ELR (cell line): ENCODE results near the gene HIRIP3.
"Not testable (repeated sequence)": the region's sequence is repeated elsewhere in the genome, so short reads cannot be mapped to it uniquely, and the experiment has no call there.

Experiments used
- DNase-seq: peaks from one replicate; pipeline ENCODE4 v3.0.0-alpha.2; 2015; ENCODE audit warnings: low read depth

HIRIP3 gene, protein sequence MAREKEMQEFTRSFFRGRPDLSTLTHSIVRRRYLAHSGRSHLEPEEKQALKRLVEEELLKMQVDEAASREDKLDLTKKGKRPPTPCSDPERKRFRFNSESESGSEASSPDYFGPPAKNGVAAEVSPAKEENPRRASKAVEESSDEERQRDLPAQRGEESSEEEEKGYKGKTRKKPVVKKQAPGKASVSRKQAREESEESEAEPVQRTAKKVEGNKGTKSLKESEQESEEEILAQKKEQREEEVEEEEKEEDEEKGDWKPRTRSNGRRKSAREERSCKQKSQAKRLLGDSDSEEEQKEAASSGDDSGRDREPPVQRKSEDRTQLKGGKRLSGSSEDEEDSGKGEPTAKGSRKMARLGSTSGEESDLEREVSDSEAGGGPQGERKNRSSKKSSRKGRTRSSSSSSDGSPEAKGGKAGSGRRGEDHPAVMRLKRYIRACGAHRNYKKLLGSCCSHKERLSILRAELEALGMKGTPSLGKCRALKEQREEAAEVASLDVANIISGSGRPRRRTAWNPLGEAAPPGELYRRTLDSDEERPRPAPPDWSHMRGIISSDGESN

DNA sequence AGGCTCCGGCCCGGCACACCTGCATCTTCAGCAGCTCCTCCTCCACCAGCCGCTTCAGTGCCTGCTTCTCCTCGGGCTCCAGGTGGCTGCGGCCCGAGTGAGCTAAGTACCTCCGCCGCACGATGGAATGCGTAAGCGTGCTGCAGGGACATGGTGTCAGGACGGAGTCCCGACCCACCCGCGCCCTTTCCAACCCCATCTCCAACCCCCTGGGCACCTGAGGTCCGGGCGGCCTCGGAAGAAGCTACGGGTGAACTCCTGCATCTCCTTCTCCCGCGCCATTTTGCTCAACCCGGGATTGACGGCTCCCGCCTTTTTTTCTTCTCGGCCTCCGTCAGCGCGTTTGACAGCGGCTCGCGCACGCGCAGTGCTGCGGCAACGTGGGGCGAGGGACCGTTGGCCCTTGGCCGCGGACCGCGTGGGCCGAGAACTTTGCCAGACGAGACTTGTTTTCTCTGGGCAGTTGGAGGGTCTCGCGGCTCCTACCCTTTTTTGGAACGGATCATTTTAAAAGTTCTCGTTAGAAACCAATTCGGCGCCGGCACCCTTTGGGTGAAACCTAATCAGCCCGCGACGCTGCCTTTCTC, at the start of gene HIRIP3:
Gene HIRIP3, minus strand, starts transcription at position 294 of the 587 bp plus-strand sequence. Its CDS starts 12 bp downstream, at position 282.
- DNase-seq = peak; percentile 87

DNA sequence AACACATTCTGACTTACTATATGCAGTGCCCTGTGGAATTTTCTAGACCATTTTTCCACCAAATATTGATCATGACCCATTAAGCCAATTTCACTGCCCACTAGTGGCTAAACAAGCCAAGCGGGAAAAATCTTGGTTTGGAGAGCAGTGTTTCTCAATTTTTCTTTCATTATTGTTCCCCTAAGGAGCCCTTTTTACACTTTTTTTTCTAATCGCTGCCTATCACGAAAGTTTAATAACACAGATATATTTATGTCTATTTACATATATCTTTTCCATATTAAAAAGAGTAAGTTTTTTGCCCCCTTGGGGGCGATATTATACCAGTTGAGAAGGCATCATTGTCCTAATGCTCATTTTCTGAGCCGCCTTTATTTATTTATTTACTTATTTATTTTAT, 46.4 kb upstream of the HIRIP3 start:
- peak; percentile 72 for DNase-seq

DNA sequence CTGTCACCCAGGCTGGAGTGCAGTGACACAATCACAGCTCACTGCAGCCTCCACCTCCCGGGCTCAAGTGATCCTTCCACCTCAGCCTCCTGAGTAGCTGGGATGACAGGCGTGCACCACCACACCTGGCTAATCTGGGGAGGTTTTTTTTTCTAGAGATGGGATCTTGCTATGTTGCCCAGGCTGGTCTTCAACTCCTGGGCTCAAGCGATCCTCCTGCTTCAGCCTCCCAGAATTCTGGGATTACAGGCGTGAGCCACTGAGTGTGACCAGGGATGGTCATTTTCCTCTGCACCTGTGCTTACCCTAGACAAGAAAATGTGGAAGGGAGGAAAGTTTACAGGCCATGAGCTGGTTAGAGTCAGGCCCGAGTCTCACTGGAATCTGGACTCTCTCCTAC, 45.3 kb upstream of the HIRIP3 start:
- DNase-seq = not testable (repeated sequence)

DNA sequence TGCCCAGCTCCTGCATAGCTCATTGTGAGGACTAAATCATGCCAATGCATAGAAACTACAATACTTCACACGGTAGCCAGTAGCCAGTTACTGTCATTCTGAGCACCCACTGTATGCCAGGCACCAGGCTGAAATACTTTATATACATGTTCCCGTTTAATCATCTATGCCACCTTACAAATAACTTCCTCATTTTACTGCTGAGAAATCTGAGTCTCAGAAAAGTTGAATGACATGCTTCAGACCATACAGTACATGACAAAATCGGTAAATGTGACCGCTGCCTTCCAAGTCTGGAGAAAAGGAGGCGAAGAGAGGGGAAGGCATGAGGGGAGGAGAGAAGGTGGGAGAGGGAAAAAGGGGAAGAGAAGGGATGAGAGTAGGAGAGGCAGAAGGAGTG, 44.8 kb upstream of the HIRIP3 start:
- DNase-seq = no peak

DNA sequence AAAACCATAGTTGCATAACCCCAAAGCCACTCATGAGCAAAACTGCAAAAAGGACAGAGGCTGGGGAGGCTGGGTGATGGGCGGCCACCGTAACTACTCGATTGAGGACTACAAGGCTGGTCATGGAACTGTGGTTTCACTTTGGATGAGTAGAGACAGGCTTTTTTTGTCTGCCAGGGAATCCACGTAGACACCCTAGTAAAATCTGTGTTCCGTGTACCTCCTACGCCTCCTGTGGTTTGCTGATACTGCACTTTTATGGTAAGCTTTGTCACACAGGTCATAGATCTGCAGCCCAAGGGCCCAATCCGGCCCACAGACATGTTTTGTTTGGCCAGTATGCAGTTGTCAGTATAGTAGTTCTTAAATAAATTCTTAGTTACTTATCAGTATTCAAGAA, 37.9 kb upstream of the HIRIP3 start:
- DNase-seq = no peak

DNA sequence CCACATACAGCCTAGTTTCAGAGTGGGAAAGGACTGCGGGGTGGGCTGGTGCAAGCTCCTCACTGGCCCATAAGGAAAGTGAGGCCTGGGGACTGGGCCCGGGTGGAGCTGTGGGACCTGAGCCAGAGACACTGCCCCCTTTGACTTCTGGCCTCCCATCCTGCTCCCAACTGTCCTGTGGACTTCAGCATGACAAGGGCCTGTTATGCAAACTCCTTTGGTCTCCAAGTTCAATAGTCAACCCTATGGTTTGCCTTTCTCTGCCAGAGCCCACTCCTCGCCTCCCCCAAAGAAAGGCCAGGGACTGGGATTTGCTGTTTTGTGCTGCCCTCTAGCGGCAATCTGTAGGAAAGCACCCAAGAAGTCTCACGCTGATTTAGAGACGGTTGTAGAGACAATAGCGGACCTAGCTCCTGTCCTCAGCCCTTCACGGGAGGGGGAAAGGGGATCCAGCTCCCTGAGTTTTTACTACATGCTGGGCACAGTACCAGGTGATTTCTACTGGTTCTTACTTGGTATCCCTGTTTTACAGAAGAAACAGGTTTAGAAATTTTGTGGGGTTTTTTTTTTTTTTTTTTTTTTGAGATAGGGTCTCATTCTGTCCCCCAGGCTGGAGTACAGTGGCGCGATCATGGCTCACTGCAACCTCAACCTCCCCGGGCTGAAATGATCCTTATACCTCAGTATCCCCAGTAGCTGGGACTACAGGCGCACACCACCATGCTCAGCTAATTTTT, 36.8 kb upstream of the HIRIP3 start:
- DNase-seq = peak; percentile 75

DNA sequence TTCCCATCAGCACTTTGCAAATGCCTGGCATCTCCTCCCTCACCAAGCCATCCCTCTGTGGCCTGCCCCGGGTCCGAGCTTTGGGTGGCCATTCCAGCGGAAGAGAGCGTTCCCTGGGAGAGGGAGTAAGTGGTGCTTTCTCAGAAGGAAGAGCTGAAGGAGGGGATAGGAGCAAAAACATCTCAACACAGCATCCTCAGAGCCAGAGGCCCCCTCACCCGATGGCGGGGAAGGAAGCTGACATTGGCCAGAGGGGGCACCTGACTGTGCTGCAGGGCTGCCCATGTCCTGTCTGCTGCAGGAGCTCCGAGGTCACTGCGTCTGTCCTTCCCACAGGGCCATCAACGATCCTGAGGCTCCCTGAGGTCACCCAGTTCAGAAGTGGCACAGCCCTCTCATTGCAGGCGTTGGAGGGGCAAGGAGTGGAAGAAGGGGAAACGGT, 36.1 kb upstream of the HIRIP3 start:
- DNase-seq = no peak

DNA sequence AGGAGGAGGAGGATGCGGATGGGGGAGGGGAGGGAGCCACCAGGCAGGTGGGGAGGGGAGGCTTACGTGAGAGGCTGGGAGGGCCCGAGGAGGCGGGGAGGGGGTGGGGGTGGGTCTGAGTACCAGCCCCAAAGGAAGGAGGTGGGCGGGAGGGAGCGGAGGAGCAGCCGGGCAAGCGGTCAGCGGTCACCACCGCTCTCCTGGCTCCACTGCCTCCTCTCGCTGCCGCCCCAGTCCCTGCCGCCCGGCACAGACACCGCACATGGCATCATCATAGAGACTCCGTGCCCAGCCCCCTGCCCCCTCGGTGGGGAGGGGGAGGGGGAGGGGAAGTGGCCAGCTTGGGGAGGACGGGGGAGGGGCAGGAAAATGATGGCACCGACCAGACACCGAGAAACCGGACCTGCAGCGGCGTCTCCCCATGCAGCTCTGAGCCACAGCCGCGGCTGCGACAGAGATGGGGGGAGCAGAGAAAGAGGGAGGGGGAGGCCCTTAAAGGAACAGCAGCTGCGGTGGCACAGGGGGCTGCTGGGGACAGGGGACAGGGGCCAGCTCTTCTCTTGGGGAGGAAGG, 35.5 kb upstream of the HIRIP3 start, which contains the start of gene TLCD3B:
Gene TLCD3B, minus strand, starts transcription at position 431 of the 573 bp plus-strand sequence. CDS start 744 bp downstream, outside the sequence.
- no peak for DNase-seq

DNA sequence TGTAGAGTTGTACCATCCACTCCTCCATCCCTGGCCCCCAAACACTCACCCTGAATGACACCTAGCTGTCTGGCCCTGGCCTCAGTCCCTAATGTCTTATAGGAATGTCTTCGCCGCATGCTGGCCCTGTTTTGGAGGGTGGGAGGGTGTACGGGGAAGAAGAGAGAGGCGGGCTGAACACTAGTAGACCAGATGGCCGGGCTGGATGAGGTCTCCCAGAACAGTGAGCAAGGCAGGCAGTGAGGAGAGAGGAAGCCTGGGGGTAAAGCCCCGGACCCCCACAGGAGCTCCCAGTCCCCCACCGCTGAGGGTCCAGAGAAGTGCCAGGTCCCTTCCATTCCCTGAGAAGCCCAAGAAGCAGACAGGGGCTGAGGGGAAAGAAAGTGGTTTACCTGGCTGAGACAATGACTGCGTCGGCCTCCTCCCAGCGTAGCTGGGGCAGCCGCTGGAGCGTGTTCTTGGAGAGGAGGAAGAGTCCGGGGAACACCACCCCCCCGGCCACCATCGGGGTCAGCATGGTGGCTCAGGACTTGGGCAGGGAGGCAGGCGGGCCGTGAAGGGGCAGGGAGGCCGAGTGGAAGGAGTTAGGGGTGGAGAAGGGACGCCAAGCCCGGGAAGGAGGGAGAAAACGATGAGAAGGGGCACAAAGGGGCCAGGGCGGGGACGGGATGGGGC, 34.7 kb upstream of the HIRIP3 start:
- no peak for DNase-seq

DNA sequence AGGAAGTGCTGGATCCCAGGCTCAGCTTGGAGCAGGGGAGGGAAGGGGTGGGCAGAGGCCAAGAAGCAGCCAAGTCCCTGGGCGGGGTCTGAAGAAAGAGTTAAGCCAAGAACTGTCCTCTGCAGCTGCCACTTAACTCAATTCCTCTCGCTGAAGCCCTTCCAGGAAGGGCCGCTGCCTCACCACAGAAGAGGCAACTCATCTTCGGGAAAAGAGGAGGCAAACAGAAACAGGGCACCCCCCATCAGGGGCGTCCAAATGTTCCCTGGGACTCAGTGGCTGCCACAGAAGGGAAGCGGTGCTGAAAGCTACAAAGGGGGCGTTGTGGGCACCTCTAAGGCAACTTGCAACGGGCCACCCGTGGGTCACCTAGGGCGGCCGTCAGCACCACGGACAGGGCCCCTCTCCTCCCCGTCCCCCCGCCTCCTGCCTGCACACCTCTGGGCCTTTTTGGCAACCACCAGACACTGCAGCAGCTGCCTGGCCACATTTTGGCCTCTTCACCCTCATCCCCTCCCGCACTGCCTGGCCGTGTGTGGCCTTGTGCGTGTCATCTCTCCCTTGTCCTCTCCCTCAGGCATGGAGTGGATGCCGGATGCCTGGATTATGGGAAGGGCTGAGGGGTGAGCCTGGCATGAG, 33.1 kb upstream of the HIRIP3 start:
- DNase-seq = no peak

DNA sequence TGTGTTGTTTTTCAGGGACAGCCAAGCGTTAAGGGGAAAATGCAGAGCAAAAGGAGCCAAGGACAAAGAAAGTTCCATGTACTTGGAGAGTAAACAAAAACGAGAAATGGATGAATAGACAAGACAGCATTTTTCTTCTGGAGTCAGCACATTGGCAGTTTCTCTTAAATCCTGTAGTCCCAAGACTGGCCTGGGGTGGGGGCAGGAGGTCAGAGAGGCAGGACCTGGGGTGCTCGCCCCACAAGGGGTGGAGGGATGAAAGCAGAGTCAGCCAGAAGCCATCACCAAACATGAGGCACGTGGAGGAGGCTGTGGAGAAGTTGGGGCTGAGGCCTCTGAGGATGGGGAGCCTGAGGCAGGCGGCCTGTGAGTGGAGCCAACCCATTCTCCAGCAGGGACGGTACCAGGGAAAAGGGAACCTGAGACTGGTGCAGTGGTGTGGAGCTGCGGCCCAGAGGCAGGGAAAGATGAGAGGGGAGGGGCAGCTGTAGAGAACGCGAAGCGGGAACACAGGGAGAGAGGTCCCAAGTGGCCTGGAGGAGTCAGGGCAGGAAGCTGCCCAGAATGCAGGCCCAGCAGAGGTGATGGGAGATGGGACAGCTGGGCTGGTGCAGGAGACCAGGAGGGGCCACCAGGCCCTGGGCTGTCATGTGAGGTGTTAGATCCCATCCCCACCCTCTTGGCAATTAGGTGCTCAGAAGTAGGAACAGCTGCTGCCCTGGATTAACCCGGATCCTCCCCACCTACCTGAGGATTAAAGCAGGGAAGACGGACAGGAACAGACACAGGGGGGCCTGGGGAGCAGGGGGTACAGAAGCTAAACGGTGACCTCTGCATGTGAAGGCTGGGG, 32.4 kb upstream of the HIRIP3 start:
- no peak for DNase-seq

DNA sequence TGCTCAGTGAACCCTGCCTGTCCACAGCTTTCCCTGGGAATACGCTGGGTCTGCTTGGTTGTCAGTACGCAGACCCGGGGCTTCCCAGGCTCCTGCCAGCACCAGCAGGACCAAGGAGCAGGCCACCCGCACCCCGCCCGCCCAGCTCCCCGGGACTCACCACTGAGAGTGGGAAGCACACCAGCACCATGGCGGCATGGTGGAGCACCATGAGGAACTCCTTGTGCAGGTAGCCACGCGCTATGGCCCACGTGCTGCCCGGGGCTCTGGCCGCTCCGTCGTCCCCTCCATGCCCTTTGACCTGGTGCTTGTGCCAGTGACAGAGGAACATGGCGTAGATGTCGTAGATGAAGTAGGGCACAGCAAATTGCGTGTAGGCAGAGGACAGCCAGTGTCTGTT, 31.0 kb upstream of the HIRIP3 start:
- DNase-seq = no peak

DNA sequence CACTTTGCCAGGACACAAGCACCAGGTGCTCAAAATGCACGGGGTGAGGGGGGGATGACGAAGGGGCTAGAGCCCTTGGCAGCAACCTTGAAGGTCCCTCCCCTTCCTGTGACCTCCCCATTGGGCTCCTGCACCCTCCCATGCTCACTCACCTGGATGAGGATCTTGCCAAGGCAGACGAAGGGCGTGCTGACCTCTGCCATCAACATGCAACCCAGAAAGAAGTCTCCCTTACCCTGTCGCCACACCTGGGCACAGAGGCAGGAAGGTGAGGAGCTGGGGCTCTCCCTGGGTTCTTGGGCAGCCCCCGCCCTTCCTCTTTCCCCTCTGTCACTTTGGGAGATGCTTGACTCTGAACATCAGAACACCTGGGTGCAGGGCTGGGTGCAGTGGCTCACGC, 30.2 kb upstream of the HIRIP3 start:
- no peak for DNase-seq

DNA sequence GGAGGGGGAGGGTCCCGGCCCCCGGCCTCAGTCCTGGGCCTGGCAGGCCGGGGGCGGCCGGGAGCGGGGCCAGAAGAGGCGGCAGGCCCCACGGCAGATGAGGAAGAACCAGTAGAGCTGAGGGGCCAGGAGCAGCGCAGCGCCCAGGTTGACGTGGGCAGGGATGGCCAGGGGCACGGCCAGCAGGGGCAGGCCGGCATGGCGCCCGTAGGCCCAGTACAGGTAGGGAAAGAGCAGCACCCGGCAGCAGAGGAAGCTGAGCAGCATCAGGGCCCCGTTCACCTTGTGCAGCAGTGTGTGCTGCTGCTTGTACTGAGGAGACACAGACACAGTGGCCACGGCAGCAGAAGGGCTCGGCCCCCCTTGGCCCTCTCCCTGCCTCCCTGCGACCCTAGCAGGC, 29.7 kb upstream of the HIRIP3 start:
- DNase-seq = no peak

DNA sequence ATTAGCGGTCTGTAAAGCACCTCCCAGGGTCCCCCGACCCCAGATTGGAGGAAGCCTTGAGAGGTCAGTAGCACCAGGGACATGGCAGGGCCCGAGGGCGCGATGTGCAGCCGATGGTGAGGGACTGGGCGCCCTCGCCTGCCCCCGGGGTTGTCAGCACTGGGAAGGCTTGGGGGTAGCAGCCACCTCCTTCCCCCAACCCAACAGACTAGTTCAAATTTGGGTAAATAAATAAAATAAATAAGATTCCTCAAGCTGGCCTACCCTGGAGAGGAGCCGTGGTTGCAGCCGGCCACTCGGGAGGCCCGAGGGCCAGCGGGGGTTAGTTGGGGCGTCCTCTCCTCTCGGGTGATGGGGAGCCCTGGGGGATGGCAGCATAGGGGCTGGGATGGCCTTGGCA, 29.0 kb upstream of the HIRIP3 start:
- DNase-seq = no peak

DNA sequence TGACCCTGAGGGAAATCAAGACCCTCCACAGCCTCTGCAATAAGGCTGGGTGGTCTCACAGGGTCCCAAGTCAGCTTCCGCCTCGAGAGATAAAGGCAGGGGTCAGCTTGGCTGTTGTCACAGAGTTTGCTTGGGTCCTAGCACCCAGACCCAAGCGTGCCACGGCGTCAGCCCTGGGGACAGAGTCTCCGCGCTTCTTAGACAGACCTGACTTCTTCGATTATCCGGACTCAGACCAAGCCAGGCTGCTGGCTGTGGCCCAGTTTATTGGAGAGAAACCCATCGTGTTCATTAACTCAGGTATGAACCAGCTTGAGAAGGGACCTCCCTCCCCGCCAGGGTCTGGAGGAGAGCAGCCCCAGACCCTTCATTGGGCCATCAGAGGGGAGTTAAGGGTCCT, 28.2 kb upstream of the HIRIP3 start:
- no peak for DNase-seq

DNA sequence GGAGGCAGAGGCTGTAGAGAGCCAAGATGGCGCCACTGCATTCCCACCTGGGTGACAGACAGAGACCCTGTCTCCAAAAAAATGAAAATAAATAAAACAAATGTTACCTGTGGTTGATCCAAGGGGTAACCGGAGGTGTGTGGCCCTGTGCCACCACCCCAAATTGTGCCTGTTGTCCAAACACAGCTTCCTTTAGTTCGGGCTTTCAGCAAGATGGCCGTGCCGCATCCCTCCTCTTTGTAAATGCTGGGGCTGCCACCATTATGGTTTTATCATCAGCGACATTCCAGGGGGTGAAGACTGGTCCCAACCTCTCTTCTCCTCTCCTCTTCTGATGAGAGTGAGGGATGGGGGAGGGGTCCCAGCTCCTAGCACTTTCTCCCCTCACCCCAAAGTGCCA, 27.5 kb upstream of the HIRIP3 start, which contains the start of gene C16orf92:
Gene C16orf92, plus strand, starts transcription at position 312 of the 400 bp plus-strand sequence. CDS start 143 bp downstream, outside the sequence.
- no peak for DNase-seq

DNA sequence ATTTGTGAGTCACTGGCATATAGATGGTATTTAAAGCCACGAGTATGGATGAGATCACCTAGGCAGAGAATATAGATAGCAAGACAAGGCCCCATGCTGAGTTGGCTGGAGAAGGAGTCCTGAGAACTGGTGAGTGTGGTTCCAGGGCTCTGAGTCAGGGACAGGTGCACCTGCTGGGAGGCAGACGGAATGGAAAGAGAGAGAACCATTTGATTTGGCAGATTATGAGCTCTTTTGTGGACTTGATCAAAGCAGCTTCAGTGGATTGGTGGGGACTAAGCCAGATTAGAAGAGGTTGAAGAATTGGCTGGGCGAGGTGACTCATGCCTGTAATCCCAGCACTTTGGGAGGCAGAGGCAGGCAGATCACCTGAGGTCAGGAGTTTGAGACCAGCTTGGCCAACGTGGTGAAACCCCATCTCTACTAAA, 23.3 kb upstream of the HIRIP3 start:
- peak; percentile 62 for DNase-seq

DNA sequence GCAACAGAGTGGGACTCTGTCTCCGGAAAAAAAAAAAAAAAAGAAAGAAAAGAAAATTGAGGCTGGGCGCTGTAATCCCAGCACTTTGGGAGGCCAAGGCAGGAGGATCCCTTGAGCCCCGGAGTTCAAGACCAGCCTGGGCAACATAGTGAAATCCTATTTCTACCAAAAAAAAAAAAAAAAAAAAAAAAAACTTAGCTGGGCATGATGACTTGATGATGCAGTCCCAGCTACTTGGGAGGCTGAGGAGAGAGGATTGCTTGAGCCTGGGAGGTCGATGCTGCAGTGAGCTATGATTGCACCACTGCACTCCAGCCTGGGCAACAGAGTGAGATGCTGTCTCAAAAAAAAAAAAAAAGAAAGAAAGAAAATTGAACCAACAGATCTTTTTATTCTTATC, 22.5 kb upstream of the HIRIP3 start:
- not testable (repeated sequence) for DNase-seq

DNA sequence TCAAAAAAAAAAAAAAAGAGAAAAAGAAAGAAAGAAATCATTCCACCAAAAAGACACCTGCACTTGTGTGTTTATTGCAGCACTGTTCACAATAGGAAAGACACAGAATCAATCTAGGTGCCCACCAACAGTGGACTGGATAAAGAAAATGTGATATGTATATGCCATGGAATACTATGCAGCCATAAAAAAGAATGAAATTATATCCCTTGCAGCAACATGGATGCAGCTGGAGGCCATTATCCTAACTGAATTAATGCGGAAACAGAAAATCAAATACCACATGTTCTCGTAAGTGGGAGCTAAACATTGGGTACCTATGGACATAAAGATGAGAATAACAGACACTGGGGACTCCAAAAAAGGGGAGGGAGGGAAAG, 21.9 kb upstream of the HIRIP3 start:
- DNase-seq = no peak
